Activated CD8-positive, alpha-beta memory T cell treated with anti-CD3 and anti-CD28 coated beads for 1 hour (primary cell): ENCODE data around the gene RAP2B.
A peak's percentile ranks its signal among the peaks of the same experiment; 100 is the strongest.

ENCODE experiments used
- DNase-seq, 2 donors: peaks; one replicate each; pipeline ENCODE4 v3.0.0-alpha.2; 2020; ENCODE audit warnings: low read depth in 1 of 2; ENCODE audit errors: extremely low read depth in 1 of 2

Gene RAP2B

GRCh38 chr3:153159771-153160397 is 2.1 kb upstream of the RAP2B start:
- DNase-seq, result no peak

- DNase-seq, result peak; percentile 52 to 64
Observed at GRCh38 chr3:153160451-153161137, 1.4 kb upstream of the RAP2B start.

- peak; percentile 73 to 80 for DNase-seq
Observed at GRCh38 chr3:153161138-153161713, 800 bp upstream of the RAP2B start.

- peak in 1 of 2 donors; percentile 11 for DNase-seq
Observed at GRCh38 chr3:153162513-153163392, 727 bp downstream of the RAP2B start.

- no peak for DNase-seq
Observed at GRCh38 chr3:153163393-153163724, 1.3 kb downstream of the RAP2B start.

GRCh38 chr3:153163756-153164550 is 1.9 kb downstream of the RAP2B start:
- DNase-seq, result no peak

- DNase-seq, result no peak
Observed at GRCh38 chr3:153165261-153165681, 3.2 kb downstream of the RAP2B start.

- DNase-seq, result no peak
Observed at GRCh38 chr3:153166206-153166605, 4.2 kb downstream of the RAP2B start.

GRCh38 chr3:153166796-153167195 is 4.8 kb downstream of the RAP2B start:
- DNase-seq, result no peak

GRCh38 chr3:153169793-153170383 is 7.9 kb downstream of the RAP2B start:
- DNase-seq, result no peak

- no peak for DNase-seq
Observed at GRCh38 chr3:153171256-153171655, 9.2 kb downstream of the RAP2B start.

- DNase-seq, result no peak
Observed at GRCh38 chr3:153171918-153172317, 9.9 kb downstream of the RAP2B start.

GRCh38 chr3:153172796-153173757 is 11.1 kb downstream of the RAP2B start:
- no peak for DNase-seq

GRCh38 chr3:153173758-153174516 is 11.9 kb downstream of the RAP2B start:
- no peak for DNase-seq

GRCh38 chr3:153176197-153176596 is 14.2 kb downstream of the RAP2B start:
- no peak for DNase-seq

- no peak for DNase-seq
Observed at GRCh38 chr3:153180860-153181372, 18.9 kb downstream of the RAP2B start.

- DNase-seq, result no peak
Observed at GRCh38 chr3:153182501-153183293, 20.7 kb downstream of the RAP2B start.
